ENCODE data around the gene LCMT1. TPM values are rescaled to one million over a fixed set of nuclear protein-coding genes. Genes with fewer than 3 reads are reported as not detected.
A peak's percentile ranks its signal among the peaks of the same experiment; 100 is the strongest.

Gene LCMT1
- total and polyA plus RNA-seq, 2 of the 13 experiments (the other 11 are each of a cell fraction or from before 2014, with no cell fraction given) = 41.2 to 48.7 TPM

DNA sequence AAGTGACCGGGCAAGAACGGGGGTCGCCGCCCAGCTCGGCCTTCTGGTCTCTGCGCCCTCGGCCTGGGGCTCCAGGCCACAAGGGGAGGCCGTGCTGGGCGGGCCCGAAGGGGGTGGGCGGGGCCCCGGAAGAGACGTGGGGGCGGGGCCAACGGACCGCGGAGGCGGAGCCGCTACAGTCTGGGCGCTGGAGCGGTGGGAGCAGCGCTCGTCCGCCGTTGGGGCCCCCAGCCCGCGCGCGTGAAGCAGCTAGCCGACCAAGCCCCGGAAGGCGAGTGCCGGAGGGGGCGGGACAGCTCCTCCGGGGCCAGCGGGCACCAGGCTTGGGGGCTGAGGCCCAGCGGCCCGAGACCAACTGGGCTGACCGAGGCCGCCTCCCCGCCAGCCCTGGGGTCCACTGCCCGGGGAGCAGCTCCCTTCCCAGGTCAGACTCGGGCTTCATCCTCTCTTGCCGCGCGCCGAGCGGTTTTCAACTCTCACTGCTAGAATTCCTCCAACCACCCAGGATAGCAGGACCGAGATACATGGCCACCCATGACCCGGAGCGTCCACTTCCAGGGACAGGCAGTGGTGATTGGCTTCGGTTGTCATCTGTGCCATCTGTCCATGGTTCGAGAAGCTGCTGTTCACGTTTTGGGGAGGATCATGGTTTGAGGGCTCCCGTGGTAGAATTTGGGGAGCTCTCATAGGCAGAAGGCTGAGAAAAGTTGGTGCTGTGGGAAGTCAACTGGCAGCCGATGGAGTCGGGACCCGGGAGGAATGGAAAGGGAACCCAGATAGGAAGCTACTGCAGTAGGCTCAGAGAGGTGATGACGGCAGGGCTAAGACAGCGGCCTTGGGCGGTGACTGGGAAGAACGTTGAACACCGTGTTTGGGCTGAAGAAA, 44.6 kb upstream of the LCMT1 start (continued):
- TF ChIP-seq, protein P1, sequence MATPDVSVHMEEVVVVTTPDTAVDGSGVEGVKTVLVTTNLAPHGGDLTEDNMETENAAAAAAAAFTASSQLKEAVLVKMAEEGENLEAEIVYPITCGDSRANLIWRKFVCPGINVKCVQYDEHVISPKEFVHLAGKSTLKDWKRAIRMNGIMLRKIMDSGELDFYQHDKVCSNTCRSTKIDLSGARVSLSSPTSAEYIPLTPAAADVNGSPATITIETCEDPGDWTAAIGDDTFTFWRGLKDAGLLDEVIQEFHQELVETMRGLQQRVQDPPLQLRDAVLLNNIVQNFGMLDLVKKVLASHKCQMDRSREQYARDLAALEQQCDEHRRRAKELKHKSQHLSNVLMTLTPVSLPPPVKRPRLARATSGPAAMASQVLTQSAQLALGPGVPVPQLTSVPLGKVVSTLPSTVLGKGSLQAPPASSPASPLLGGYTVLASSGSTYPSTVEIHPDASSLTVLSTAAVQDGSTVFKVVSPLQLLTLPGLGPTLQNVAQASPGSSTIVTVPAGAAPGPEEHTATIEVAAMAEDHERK (CRISPR knock-in tag; IDR thresholded peaks at IDR 0.05; ENCODE audit: low read depth) = no peak
- TF ChIP-seq ZNF10 (CRISPR knock-in tag; IDR thresholded peaks at IDR 0.05; ENCODE audit: borderline replicate concordance, low read depth) (no peak), ZNF274 (CRISPR knock-in tag; IDR thresholded peaks at IDR 0.05) (no peak; the same call in 1 of the 2 replicates), ZSCAN12 (CRISPR knock-in tag; IDR thresholded peaks at IDR 0.05) (no peak), ZFP36L1 (CRISPR knock-in tag; IDR thresholded peaks at IDR 0.05) (peak; percentile 25; the same call in 1 of the 2 replicates), YY1 (IDR thresholded peaks at IDR 0.05; ENCODE audit: insufficient read depth, insufficient replicate concordance, low read depth, low read length) (peak; percentile 16), ZBTB42 (CRISPR knock-in tag; IDR thresholded peaks at IDR 0.05) (peak; percentile 82; the same call in 1 of the 2 replicates), RNF2 (conservative IDR thresholded peaks at IDR 0.05; ENCODE audit: low read depth) (peak; percentile 32), HOXD1 (CRISPR knock-in tag; IDR thresholded peaks at IDR 0.05) (0 out of 2 replicates have a peak, but pooled peaks have one; percentile 11), NR1H2 (CRISPR knock-in tag; IDR thresholded peaks at IDR 0.05; ENCODE audit: borderline replicate concordance, low read depth) (no peak)
- TF ChIP-seq, protein P2, sequence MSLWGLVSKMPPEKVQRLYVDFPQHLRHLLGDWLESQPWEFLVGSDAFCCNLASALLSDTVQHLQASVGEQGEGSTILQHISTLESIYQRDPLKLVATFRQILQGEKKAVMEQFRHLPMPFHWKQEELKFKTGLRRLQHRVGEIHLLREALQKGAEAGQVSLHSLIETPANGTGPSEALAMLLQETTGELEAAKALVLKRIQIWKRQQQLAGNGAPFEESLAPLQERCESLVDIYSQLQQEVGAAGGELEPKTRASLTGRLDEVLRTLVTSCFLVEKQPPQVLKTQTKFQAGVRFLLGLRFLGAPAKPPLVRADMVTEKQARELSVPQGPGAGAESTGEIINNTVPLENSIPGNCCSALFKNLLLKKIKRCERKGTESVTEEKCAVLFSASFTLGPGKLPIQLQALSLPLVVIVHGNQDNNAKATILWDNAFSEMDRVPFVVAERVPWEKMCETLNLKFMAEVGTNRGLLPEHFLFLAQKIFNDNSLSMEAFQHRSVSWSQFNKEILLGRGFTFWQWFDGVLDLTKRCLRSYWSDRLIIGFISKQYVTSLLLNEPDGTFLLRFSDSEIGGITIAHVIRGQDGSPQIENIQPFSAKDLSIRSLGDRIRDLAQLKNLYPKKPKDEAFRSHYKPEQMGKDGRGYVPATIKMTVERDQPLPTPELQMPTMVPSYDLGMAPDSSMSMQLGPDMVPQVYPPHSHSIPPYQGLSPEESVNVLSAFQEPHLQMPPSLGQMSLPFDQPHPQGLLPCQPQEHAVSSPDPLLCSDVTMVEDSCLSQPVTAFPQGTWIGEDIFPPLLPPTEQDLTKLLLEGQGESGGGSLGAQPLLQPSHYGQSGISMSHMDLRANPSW (CRISPR knock-in tag; IDR thresholded peaks at IDR 0.05; ENCODE audit: borderline replicate concordance) = no peak
- TF ChIP-seq, protein P3, sequence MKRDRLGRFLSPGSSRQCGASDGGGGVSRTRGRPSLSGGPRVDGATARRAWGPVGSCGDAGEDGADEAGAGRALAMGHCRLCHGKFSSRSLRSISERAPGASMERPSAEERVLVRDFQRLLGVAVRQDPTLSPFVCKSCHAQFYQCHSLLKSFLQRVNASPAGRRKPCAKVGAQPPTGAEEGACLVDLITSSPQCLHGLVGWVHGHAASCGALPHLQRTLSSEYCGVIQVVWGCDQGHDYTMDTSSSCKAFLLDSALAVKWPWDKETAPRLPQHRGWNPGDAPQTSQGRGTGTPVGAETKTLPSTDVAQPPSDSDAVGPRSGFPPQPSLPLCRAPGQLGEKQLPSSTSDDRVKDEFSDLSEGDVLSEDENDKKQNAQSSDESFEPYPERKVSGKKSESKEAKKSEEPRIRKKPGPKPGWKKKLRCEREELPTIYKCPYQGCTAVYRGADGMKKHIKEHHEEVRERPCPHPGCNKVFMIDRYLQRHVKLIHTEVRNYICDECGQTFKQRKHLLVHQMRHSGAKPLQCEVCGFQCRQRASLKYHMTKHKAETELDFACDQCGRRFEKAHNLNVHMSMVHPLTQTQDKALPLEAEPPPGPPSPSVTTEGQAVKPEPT (CRISPR knock-in tag; IDR thresholded peaks at IDR 0.05; ENCODE audit: low read depth) = no peak
- TF ChIP-seq, protein P4, sequence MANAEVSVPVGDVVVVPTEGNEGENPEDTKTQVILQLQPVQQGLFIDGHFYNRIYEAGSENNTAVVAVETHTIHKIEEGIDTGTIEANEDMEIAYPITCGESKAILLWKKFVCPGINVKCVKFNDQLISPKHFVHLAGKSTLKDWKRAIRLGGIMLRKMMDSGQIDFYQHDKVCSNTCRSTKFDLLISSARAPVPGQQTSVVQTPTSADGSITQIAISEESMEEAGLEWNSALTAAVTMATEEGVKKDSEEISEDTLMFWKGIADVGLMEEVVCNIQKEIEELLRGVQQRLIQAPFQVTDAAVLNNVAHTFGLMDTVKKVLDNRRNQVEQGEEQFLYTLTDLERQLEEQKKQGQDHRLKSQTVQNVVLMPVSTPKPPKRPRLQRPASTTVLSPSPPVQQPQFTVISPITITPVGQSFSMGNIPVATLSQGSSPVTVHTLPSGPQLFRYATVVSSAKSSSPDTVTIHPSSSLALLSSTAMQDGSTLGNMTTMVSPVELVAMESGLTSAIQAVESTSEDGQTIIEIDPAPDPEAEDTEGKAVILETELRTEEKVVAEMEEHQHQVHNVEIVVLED (CRISPR knock-in tag; IDR thresholded peaks at IDR 0.05; ENCODE audit: borderline replicate concordance) = peak; percentile 77
- TF ChIP-seq, protein P5, sequence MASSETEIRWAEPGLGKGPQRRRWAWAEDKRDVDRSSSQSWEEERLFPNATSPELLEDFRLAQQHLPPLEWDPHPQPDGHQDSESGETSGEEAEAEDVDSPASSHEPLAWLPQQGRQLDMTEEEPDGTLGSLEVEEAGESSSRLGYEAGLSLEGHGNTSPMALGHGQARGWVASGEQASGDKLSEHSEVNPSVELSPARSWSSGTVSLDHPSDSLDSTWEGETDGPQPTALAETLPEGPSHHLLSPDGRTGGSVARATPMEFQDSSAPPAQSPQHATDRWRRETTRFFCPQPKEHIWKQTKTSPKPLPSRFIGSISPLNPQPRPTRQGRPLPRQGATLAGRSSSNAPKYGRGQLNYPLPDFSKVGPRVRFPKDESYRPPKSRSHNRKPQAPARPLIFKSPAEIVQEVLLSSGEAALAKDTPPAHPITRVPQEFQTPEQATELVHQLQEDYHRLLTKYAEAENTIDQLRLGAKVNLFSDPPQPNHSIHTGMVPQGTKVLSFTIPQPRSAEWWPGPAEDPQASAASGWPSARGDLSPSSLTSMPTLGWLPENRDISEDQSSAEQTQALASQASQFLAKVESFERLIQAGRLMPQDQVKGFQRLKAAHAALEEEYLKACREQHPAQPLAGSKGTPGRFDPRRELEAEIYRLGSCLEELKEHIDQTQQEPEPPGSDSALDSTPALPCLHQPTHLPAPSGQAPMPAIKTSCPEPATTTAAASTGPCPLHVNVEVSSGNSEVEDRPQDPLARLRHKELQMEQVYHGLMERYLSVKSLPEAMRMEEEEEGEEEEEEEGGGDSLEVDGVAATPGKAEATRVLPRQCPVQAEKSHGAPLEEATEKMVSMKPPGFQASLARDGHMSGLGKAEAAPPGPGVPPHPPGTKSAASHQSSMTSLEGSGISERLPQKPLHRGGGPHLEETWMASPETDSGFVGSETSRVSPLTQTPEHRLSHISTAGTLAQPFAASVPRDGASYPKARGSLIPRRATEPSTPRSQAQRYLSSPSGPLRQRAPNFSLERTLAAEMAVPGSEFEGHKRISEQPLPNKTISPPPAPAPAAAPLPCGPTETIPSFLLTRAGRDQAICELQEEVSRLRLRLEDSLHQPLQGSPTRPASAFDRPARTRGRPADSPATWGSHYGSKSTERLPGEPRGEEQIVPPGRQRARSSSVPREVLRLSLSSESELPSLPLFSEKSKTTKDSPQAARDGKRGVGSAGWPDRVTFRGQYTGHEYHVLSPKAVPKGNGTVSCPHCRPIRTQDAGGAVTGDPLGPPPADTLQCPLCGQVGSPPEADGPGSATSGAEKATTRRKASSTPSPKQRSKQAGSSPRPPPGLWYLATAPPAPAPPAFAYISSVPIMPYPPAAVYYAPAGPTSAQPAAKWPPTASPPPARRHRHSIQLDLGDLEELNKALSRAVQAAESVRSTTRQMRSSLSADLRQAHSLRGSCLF (CRISPR knock-in tag; IDR thresholded peaks at IDR 0.05; ENCODE audit: borderline replicate concordance) = no peak
